HepG2 (cell line): ENCODE data around the gene RAB15. TPM values are rescaled to one million over a fixed set of nuclear protein-coding genes. Genes with fewer than 3 reads are reported as not detected.

Experiments used
- ATAD3A ChIP-seq: sonication (generic); formaldehyde crosslinking; IDR thresholded peaks from 2 replicates; pipeline ENCODE4 v1.4.0; 2020; ENCODE audit warnings: missing genetic modification reagents
- CAMTA2 ChIP-seq: sonication (generic); formaldehyde crosslinking; IDR thresholded peaks from 2 replicates; pipeline ENCODE4 v1.4.0; 2020; ENCODE audit warnings: mild to moderate bottlenecking, missing genetic modification reagents, borderline replicate concordance
- EEA1 ChIP-seq: sonication (generic); formaldehyde crosslinking; IDR thresholded peaks from 2 replicates; pipeline ENCODE4 v1.5.1; 2020; ENCODE audit warnings: mild to moderate bottlenecking, missing genetic modification reagents, borderline replicate concordance
- HBP1 ChIP-seq: IDR thresholded peaks from 2 replicates; pipeline ENCODE4 v1.6.1; 2016; ENCODE audit warnings: low read depth, control low read depth
- HMGA1 ChIP-seq: sonication (generic); formaldehyde crosslinking; conservative IDR thresholded peaks from 2 replicates; pipeline ENCODE4 v1.4.0; 2020; ENCODE audit warnings: missing genetic modification reagents
- HOXA5 ChIP-seq: sonication (generic); formaldehyde crosslinking; IDR thresholded peaks from 2 replicates; pipeline ENCODE4 v1.4.0; 2020; ENCODE audit warnings: missing genetic modification reagents
- IRF9 ChIP-seq: sonication (generic); formaldehyde crosslinking; IDR thresholded peaks from 2 replicates; pipeline ENCODE4 v1.8.0; 2022; ENCODE audit warnings: missing genetic modification reagents, mild to moderate bottlenecking, borderline replicate concordance
- MBD4 ChIP-seq: IDR thresholded peaks from 2 replicates; pipeline ENCODE4 v1.6.1; 2012; ENCODE audit warnings: low read length, inconsistent platforms, borderline replicate concordance
- MTERF4 ChIP-seq: sonication (generic); formaldehyde crosslinking; IDR thresholded peaks from 2 replicates; pipeline ENCODE4 v1.8.0; 2023; ENCODE audit warnings: mild to moderate bottlenecking, missing genetic modification reagents
- POLR2AphosphoS5 ChIP-seq: IDR thresholded peaks from 2 replicates; pipeline ENCODE4 v1.6.1; 2012; ENCODE audit warnings: low read depth, low read length
- SKIL ChIP-seq: sonication (generic); formaldehyde crosslinking; IDR thresholded peaks from 2 replicates; pipeline ENCODE4 v1.8.0; 2022; ENCODE audit warnings: missing genetic modification reagents, mild to moderate bottlenecking, moderate library complexity, borderline replicate concordance
- SP4 ChIP-seq: sonication (generic); formaldehyde crosslinking; IDR thresholded peaks from 2 replicates; pipeline ENCODE4 v1.8.1; 2023; ENCODE audit warnings: mild to moderate bottlenecking, missing genetic modification reagents
- TAF1 ChIP-seq: sonication (generic); formaldehyde crosslinking; IDR thresholded peaks from 2 replicates; pipeline ENCODE4 v1.4.0; 2020; ENCODE audit warnings: missing genetic modification reagents
- ZBTB2 ChIP-seq: sonication (generic); formaldehyde crosslinking; IDR thresholded peaks from 2 replicates; pipeline ENCODE4 v1.8.0; 2022; ENCODE audit warnings: low read depth, missing genetic modification reagents
- ZNF264 ChIP-seq: sonication (generic); formaldehyde crosslinking; IDR thresholded peaks from 2 replicates; pipeline ENCODE4 v1.4.0; 2020; ENCODE audit warnings: missing genetic modification reagents
- ZNF337 ChIP-seq: sonication (generic); formaldehyde crosslinking; IDR thresholded peaks from 2 replicates; pipeline ENCODE4 v1.5.1; 2020; ENCODE audit warnings: missing genetic modification reagents, low read depth, mild to moderate bottlenecking, borderline replicate concordance
- ZNF430 ChIP-seq: sonication (generic); formaldehyde crosslinking; IDR thresholded peaks from 2 replicates; pipeline ENCODE4 v1.9.0; 2021; ENCODE audit warnings: mild to moderate bottlenecking, missing genetic modification reagents
- ZNF496 ChIP-seq: sonication (generic); formaldehyde crosslinking; IDR thresholded peaks from 2 replicates; pipeline ENCODE4 v1.8.1; 2023; ENCODE audit warnings: mild to moderate bottlenecking, moderate library complexity, missing genetic modification reagents; ENCODE audit not compliant: insufficient replicate concordance
- ZNF652 ChIP-seq: IDR thresholded peaks from 2 replicates; pipeline ENCODE4 v1.6.1; 2016; ENCODE audit warnings: low read depth, borderline replicate concordance
- polyA plus RNA-seq, 8 experiments: library from polyadenylated mRNA; depleted of rRNA in 3 of 8; stranded (reverse) in 7 of 8; unstranded in 1 of 8; fragments of >200 nt; fragmentation: Illumina TruSeq in 4 of 8; extraction: Trizol in 4 of 8; gene quantifications; 2 replicates each; pipeline versions ENCODE4 v1.2.1 to v1.2.3, GENCODE V29; 2011 to 2016; ENCODE audit warnings: low read depth in 4 of 8, missing spikeins in 1 of 8, mixed read lengths in 1 of 8; ENCODE audit not compliant: insufficient read depth in 1 of 8
- total RNA-seq, 5 experiments: library from RNA; depleted of rRNA; stranded (reverse); fragments of >200 nt; fragmentation: Illumina TruSeq; extraction: Trizol; gene quantifications; 2 replicates each; pipeline ENCODE4 v1.2.3, GENCODE V29; 2016; ENCODE audit warnings: low read depth in 1 of 5

The RAB15 gene
- total and polyA plus RNA-seq, 2 of the 13 experiments (the other 11 are each of a cell fraction or from before 2014, with no cell fraction given) = 7.4 to 18.5 TPM

GRCh38 chr14:64947710-64948611, 24.2 kb downstream of the RAB15 start (continued):
- TF ChIP-seq TAF1 = peak; percentile 17; the same call in 1 of the 2 replicates
- peak; percentile 53; the same call in 1 of the 2 replicates for TF ChIP-seq SP4 (CRISPR knock-in tag)
- no peak for TF ChIP-seq SKIL (CRISPR knock-in tag)
- TF ChIP-seq IRF9 (CRISPR knock-in tag) = no peak
- TF ChIP-seq ZBTB2 (CRISPR knock-in tag) = no peak
- no peak for TF ChIP-seq ZNF652
- no peak for TF ChIP-seq ATAD3A (CRISPR knock-in tag)
- TF ChIP-seq HMGA1 (CRISPR knock-in tag) = no peak
- no peak for TF ChIP-seq ZNF496 (CRISPR knock-in tag)
- TF ChIP-seq ZNF430 (CRISPR knock-in tag) = no peak
- no peak for TF ChIP-seq CAMTA2
- TF ChIP-seq HBP1 = 0 out of 2 replicates have a peak, but pooled peaks have one; percentile 16
- peak; percentile 25; the same call in 1 of the 2 replicates for TF ChIP-seq ZNF264 (CRISPR knock-in tag)
- no peak; the same call in 1 of the 2 replicates for TF ChIP-seq POLR2AphosphoS5
- no peak for TF ChIP-seq MTERF4 (CRISPR knock-in tag)
- TF ChIP-seq MBD4 = no peak
- no peak for TF ChIP-seq EEA1 (CRISPR knock-in tag)
- TF ChIP-seq HOXA5 (CRISPR knock-in tag) = no peak
- TF ChIP-seq ZNF337 (CRISPR knock-in tag) = no peak
